Liver (tissue), 9 donors: ENCODE results near the gene HACD2. TPM values are rescaled to one million over a fixed set of nuclear protein-coding genes. Genes with fewer than 3 reads are reported as not detected.

Source experiments
- DNase-seq: peaks from one replicate; pipeline ENCODE4 v3.0.0-alpha.2; 2017; ENCODE audit warnings: low spot score
- H3K27ac ChIP-seq, 2 donors: one replicate each; pipeline ENCODE4 v1.7.0; 2013; ENCODE audit warnings: inconsistent platforms in 2 of 2, low read length in 2 of 2, control low read depth in 1 of 2, low read depth in 1 of 2, mild to moderate bottlenecking in 1 of 2
- H3K27me3 ChIP-seq, 4 donors: one replicate each; pipeline versions ENCODE4 v1.6.1 to v1.7.0; 2013; ENCODE audit warnings: low read length in 3 of 4, inconsistent platforms in 1 of 4, mild to moderate bottlenecking in 1 of 4, moderate library complexity in 1 of 4; ENCODE audit not compliant: control insufficient read depth in 4 of 4, insufficient read depth in 4 of 4
- H3K36me3 ChIP-seq, 4 donors: one replicate each; pipeline versions ENCODE4 v1.6.1 to v1.7.0; 2013; ENCODE audit warnings: low read length in 3 of 4, mild to moderate bottlenecking in 3 of 4, low read depth in 1 of 4, moderate library complexity in 1 of 4; ENCODE audit not compliant: control insufficient read depth in 4 of 4, insufficient read depth in 3 of 4
- H3K4me1 ChIP-seq, 4 donors: one replicate each; pipeline versions ENCODE4 v1.6.1 to v1.7.0; 2013; ENCODE audit warnings: low read length in 3 of 4, mild to moderate bottlenecking in 3 of 4, moderate library complexity in 1 of 4; ENCODE audit not compliant: control insufficient read depth in 4 of 4, insufficient read depth in 4 of 4
- H3K4me3 ChIP-seq, 3 donors: one replicate each; pipeline versions ENCODE4 v1.6.1 to v1.7.0; 2013; ENCODE audit warnings: low read length in 3 of 3, control low read depth in 1 of 3, low read depth in 1 of 3, mild to moderate bottlenecking in 1 of 3
- H3K9ac ChIP-seq, 2 donors: one replicate each; pipeline ENCODE4 v1.7.0; 2013; ENCODE audit warnings: low read length in 2 of 2, mild to moderate bottlenecking in 2 of 2, moderate library complexity in 2 of 2, control low read depth in 1 of 2, low read depth in 1 of 2
- H3K9me3 ChIP-seq, 4 donors: one replicate each; pipeline versions ENCODE4 v1.6.1 to v1.7.0; 2013; ENCODE audit warnings: low read length in 3 of 4; ENCODE audit not compliant: control insufficient read depth in 4 of 4
- ATF3 ChIP-seq: IDR thresholded peaks from 2 replicates; pipeline ENCODE4 v1.6.1; 2016; ENCODE audit warnings: antibody characterized with exemption
- CTCF ChIP-seq: fragments of 150-350 bp; IDR thresholded peaks from 2 replicates; pipeline ENCODE4 v1.5.1; 2017; ENCODE audit warnings: improper control_type of control experiment, low read depth, low read length; ENCODE audit not compliant: missing input control
- EGR1 ChIP-seq, 2 donors: IDR thresholded peaks; 2 replicates each; pipeline ENCODE4 v1.6.1; 2016 to 2018; ENCODE audit warnings: antibody characterized with exemption in 2 of 2, low read depth in 2 of 2
- FOXA1 ChIP-seq: IDR thresholded peaks from 2 replicates; pipeline ENCODE4 v1.6.1; 2016; ENCODE audit warnings: antibody characterized with exemption
- FOXA2 ChIP-seq: IDR thresholded peaks from 2 replicates; pipeline ENCODE4 v1.6.1; 2016; ENCODE audit warnings: antibody characterized with exemption
- GABPA ChIP-seq, 2 donors: IDR thresholded peaks in 1 of 2; conservative IDR thresholded peaks in 1 of 2; 2 replicates each; pipeline ENCODE4 v1.6.1; 2016; ENCODE audit warnings: antibody characterized with exemption in 2 of 2, mild to moderate bottlenecking in 1 of 2, moderate library complexity in 1 of 2
- HNF4A ChIP-seq, 2 donors: conservative IDR thresholded peaks; 2 replicates each; pipeline ENCODE4 v1.6.1; 2016; ENCODE audit warnings: antibody characterized with exemption in 2 of 2, mild to moderate bottlenecking in 2 of 2
- HNF4G ChIP-seq: IDR thresholded peaks from 2 replicates; pipeline ENCODE4 v1.6.1; 2016; ENCODE audit warnings: antibody characterized with exemption
- JUND ChIP-seq, 2 donors: IDR thresholded peaks; 2 replicates each; pipeline ENCODE4 v1.6.1; 2016; ENCODE audit warnings: antibody characterized with exemption in 2 of 2
- MAX ChIP-seq: IDR thresholded peaks from 2 replicates; pipeline ENCODE4 v1.6.1; 2016; ENCODE audit warnings: antibody characterized with exemption
- NR2F2 ChIP-seq: IDR thresholded peaks from 2 replicates; pipeline ENCODE4 v1.6.1; 2016; ENCODE audit warnings: antibody characterized with exemption
- RAD21 ChIP-seq, 2 donors: IDR thresholded peaks; 2 replicates each; pipeline ENCODE4 v1.6.1; 2016; ENCODE audit warnings: antibody characterized with exemption in 2 of 2, mild to moderate bottlenecking in 2 of 2
- REST ChIP-seq: IDR thresholded peaks from 2 replicates; pipeline ENCODE4 v1.6.1; 2016; ENCODE audit warnings: antibody characterized with exemption, mild to moderate bottlenecking
- RXRA ChIP-seq, 2 donors: IDR thresholded peaks; 2 replicates each; pipeline ENCODE4 v1.6.1; 2017 to 2018; ENCODE audit warnings: antibody characterized with exemption in 2 of 2, mild to moderate bottlenecking in 1 of 2
- SP1 ChIP-seq: IDR thresholded peaks from 2 replicates; pipeline ENCODE4 v1.6.1; 2018; ENCODE audit warnings: antibody characterized with exemption, mild to moderate bottlenecking
- WGBS: extraction: QIAGEN DNeasy Blood & Tissue Kit; methylation state at CpG from one replicate; pipeline ENCODE4 v1.1.7; 2013; 5-methylcytosine and 5-hydroxymethylcytosine counted together
- polyA plus RNA-seq, 2 donors: library from polyadenylated mRNA; stranded (reverse) in 1 of 2; unstranded in 1 of 2; fragments of 200-250 nt in 1 of 2; fragments of >200 nt in 1 of 2; fragmentation: Nextera tagmentation in 1 of 2; extraction: Ambion mirVana in 1 of 2; gene quantifications; one replicate each; pipeline versions ENCODE4 v1.2.1 to v1.2.3, GENCODE V29; 2013 to 2015
- total RNA-seq, 2 donors: library from RNA; depleted of rRNA; stranded (reverse); fragments of >200 nt; gene quantifications; one replicate each; pipeline ENCODE4 v1.2.3, GENCODE V29; 2014
- donor health status: healthy.
- donor health status: healthy.
- donor health status: healthy.
- donor health status: healthy.
- donor health status: healthy.

Gene HACD2
- total and polyA plus RNA-seq, 4 donors = 14.8 to 45.2 (median 25.2) TPM

DNA sequence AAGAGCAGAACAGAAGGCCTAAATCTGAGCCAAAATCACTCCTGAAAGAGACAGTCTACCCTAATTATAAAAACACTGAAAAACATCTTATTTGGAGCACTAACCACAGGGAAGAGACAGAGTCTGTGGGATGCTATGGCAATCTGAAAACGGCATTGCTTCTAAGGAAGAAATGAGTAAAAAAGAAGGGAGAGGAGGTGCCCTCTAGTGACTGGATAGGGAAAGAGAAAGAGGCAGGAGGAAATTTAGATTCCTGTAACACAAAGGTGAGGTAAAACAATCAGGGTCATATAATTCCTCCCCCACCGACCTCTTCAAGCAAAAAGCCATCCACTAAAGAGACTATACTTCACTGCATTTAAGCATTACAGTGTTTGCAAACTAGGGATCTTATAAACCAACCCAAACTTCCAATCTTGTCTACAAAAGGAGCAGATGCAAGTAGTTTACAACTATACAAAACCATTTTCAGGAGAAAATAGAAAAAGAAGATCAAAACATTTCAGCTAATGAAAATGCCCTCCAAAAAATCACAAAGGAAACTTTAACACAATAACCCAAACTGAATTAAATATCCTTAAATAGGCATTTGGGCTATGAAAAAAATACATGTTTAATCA, 32.6 kb downstream of the HACD2 start:
- H3K27ac ChIP-seq = no peak overlapping the region
- H3K9ac ChIP-seq = no peak overlapping the region
- H3K9me3 ChIP-seq = no peaks in the 10 kb centered on the region
- no peak for DNase-seq
- 45% methylated on average over 2 of the region's 2 CpGs for WGBS
- no peaks in the 10 kb centered on the region for H3K4me1 ChIP-seq
- H3K27me3 ChIP-seq = no peaks in the 10 kb centered on the region
- no peak overlapping the region for H3K4me3 ChIP-seq
- peaks cover 3 to 16% (median 7%) of the 10 kb centered on the region in 4 donors for H3K36me3 ChIP-seq
- TF ChIP-seq EGR1 (IDR thresholded peaks at IDR 0.05; ENCODE audit: low read depth in 2 of 2) (no peak), SP1 (no peak), MAX (no peak), RAD21 (IDR thresholded peaks at IDR 0.05) (peak; percentile 72 to 81), CTCF (peak; percentile 51), HNF4A (conservative IDR thresholded peaks at IDR 0.05) (no peak)

DNA sequence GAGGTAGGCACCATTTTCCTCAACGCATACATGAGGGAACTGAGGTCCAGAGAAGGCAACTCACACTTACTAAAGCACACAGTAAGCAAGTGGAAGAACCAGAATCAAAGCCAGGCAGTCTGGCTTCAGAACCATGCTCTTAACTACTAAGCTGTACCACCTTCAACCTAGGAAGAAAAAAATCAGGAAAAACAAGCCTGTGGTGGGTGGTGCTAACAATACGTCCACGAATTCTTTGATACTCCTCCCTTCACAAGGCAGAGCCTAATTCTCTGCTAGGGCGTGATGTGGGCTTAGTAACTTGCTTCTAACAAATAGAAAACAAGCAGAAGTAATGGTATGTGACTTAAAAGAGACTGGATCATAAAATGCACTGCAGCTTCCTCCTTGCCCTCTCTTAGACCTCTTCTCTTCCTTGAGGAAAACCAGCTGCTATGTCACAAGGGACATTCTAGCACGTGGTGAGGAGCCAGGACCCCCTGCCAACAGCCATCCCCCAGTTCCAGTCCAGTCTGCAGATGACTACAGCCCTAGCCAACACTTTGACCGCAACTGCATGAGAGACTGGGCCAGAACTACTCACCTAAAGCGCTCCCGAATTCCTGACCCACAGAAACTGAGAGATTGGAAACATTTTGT, 36.9 kb downstream of the HACD2 start:
- Histone ChIP-seq H3K9ac (no peak overlapping the region), H3K36me3 (peaks cover 0 to 16% (median 7%) of the 10 kb centered on the region in 4 donors), H3K27ac (no peak overlapping the region), H3K4me1 (no peaks in the 10 kb centered on the region), H3K9me3 (no peaks in the 10 kb centered on the region), H3K27me3 (no peaks in the 10 kb centered on the region), H3K4me3 (no peak overlapping the region)
- no peak for DNase-seq
- TF ChIP-seq FOXA2 (no peak), HNF4G (no peak), ATF3 (no peak), RXRA (IDR thresholded peaks at IDR 0.05) (no peak), RAD21 (IDR thresholded peaks at IDR 0.05) (no peak), JUND (IDR thresholded peaks at IDR 0.05) (no peak), GABPA (IDR thresholded peaks at IDR 0.05 in 1 of 2, conservative IDR thresholded peaks at IDR 0.05 in 1 of 2) (no peak), SP1 (no peak), NR2F2 (peak; percentile 62)
- 86% methylated on average over 8 of the region's 8 CpGs for WGBS

GRCh38 chr3:123546133-123546755, 38.6 kb downstream of the HACD2 start:
- Histone ChIP-seq H3K27ac (no peak overlapping the region), H3K4me3 (no peak overlapping the region), H3K9me3 (no peaks in the 10 kb centered on the region), H3K4me1 (no peaks in the 10 kb centered on the region), H3K9ac (no peak overlapping the region), H3K36me3 (peaks cover 0 to 16% (median 7%) of the 10 kb centered on the region in 4 donors), H3K27me3 (no peaks in the 10 kb centered on the region)
- WGBS = 73% methylated on average over 4 of the region's 4 CpGs
- no peak for DNase-seq
- TF ChIP-seq HNF4A (conservative IDR thresholded peaks at IDR 0.05) (no peak), REST (no peak), JUND (IDR thresholded peaks at IDR 0.05) (no peak), SP1 (no peak), FOXA1 (no peak)
